Iris pigment epithelial cell (primary cell): Measurements from ENCODE around the gene CAPN14.
A peak's percentile ranks its signal among the peaks of the same experiment; 100 is the strongest.

Experiments
- DNase-seq: peaks from one replicate; pipeline ENCODE4 v3.0.0-alpha.2; 2011; ENCODE audit warnings: low read depth

CAPN14 gene

GRCh38 chr2:31140151-31140550 lies 77.2 kb downstream of the CAPN14 start:
- DNase-seq, result no peak

GRCh38 chr2:31139671-31140070 lies 77.6 kb downstream of the CAPN14 start:
- no peak for DNase-seq

- DNase-seq, result peak; percentile 29
Observed at GRCh38 chr2:31138037-31138962, 79.0 kb downstream of the CAPN14 start, which contains the start of gene GALNT14. TSS of gene GALNT14 (minus strand) at chr2:31138440. CDS start at chr2:31138086, 354 bp downstream.

GRCh38 chr2:31137211-31138036 lies 79.9 kb downstream of the CAPN14 start:
- no peak for DNase-seq

GRCh38 chr2:31136732-31137131 lies 80.6 kb downstream of the CAPN14 start:
- DNase-seq, result no peak

- DNase-seq, result no peak
Observed at GRCh38 chr2:31136000-31136399, 81.3 kb downstream of the CAPN14 start.

- DNase-seq, result no peak
Observed at GRCh38 chr2:31134480-31134879, 82.8 kb downstream of the CAPN14 start.

- DNase-seq, result no peak
Observed at GRCh38 chr2:31132786-31133185, 84.5 kb downstream of the CAPN14 start.

GRCh38 chr2:31131871-31132270 lies 85.4 kb downstream of the CAPN14 start:
- no peak for DNase-seq

- no peak for DNase-seq
Observed at GRCh38 chr2:31129375-31130171, 87.7 kb downstream of the CAPN14 start.

- DNase-seq, result no peak
Observed at GRCh38 chr2:31127931-31128330, 89.4 kb downstream of the CAPN14 start.

GRCh38 chr2:31125918-31126695 lies 91.2 kb downstream of the CAPN14 start:
- DNase-seq, result no peak

- DNase-seq, result no peak
Observed at GRCh38 chr2:31124904-31125303, 92.4 kb downstream of the CAPN14 start.
